HepG2 (cell line): ENCODE results near the gene GRAMD2A. TPM values are rescaled to one million over a fixed set of nuclear protein-coding genes. Genes with fewer than 3 reads are reported as not detected.

Source experiments
- ATAC-seq: fragments of 200-7000 bp; cut with Tn5 transposase; 3 replicates; pipeline ENCODE4 v1.9.1; 2020; ENCODE audit warnings: mild to moderate bottlenecking, moderate library complexity
- BruUV-seq: library from RNA; stranded (reverse); fragments of 400-500 nt; replicated peaks from 2 replicates; lab custom pipeline; 2021; lab: Mats Ljungman, UMichigan
- CTCF ChIA-PET: fragments of 300-600 bp; formaldehyde crosslinking; extraction: SDS; loops from one replicate; lab custom pipeline; 2021; ENCODE audit warnings: low total read pairs, inconsistent platforms, low intra/inter-chr PET ratio; lab: Yijun Ruan, JAX
- POLR2A ChIA-PET: fragments of 350-600 bp; sonication (Branson Sonifier 250); formaldehyde crosslinking; loops from one replicate; lab custom pipeline; 2020; ENCODE audit warnings: antibody characterized with exemption, inconsistent platforms; lab: Yijun Ruan, JAX
- DNase-seq: peaks from one replicate; pipeline ENCODE4 v3.0.0-alpha.2; 2015; ENCODE audit warnings: low spot score
- FAIRE-seq: peaks from 3 replicates; lab custom pipeline; 2011; peaks lifted over from hg19 to GRCh38; lab: Jason Lieb, UNC
- H2AFZ ChIP-seq: one replicate; pipeline ENCODE4 v1.6.1; 2011; ENCODE audit warnings: low read length, inconsistent platforms
- H3K27ac ChIP-seq: fragments of 300-600 bp; 3 replicates; pipeline ENCODE4 v1.8.0; 2011; ENCODE audit warnings: mixed run types, mild to moderate bottlenecking, mixed read lengths, low read length, inconsistent platforms; ENCODE audit not compliant: insufficient read depth; ENCODE audit errors: extremely low read length
- H3K27me3 ChIP-seq, 2 experiments: fragments of 200-600 bp in 1 of 2; 2 replicates in 1 of 2; 3 replicates in 1 of 2; pipeline versions ENCODE4 v1.6.0 to v1.8.0; 2011; ENCODE audit warnings: low read length in 2 of 2, mild to moderate bottlenecking in 2 of 2, moderate library complexity in 2 of 2, inconsistent platforms in 1 of 2; ENCODE audit not compliant: insufficient read depth in 2 of 2, control insufficient read depth in 1 of 2
- H3K36me3 ChIP-seq, 2 experiments: fragments of 200-600 bp in 1 of 2; replicated peaks in 1 of 2; 2 replicates in 1 of 2; 3 replicates in 1 of 2; pipeline versions ENCODE4 v1.5.1 to v1.8.0; 2011; ENCODE audit warnings: low read length in 2 of 2, inconsistent platforms in 1 of 2; ENCODE audit not compliant: insufficient read depth in 2 of 2, control insufficient read depth in 1 of 2
- H3K4me1 ChIP-seq: 2 replicates; pipeline ENCODE4 v1.5.1; 2012; ENCODE audit warnings: low read length, inconsistent platforms; ENCODE audit not compliant: insufficient read depth
- H3K4me2 ChIP-seq: 2 replicates; pipeline ENCODE4 v1.6.0; 2011; ENCODE audit warnings: low read depth, low read length, inconsistent platforms
- H3K4me3 ChIP-seq, 3 experiments: fragments of 200-600 bp in 1 of 3; sonication (generic), shearing (Covaris generic) in 1 of 3; replicated peaks in 1 of 3; 2 replicates each; pipeline ENCODE4 v1.5.1; 2011 to 2016; ENCODE audit warnings: low read length in 3 of 3, inconsistent platforms in 2 of 3, low read depth in 2 of 3, mild to moderate bottlenecking in 2 of 3, control low read depth in 1 of 3, mixed read lengths in 1 of 3; ENCODE audit not compliant: insufficient read depth in 1 of 3
- H3K79me2 ChIP-seq: one replicate; pipeline ENCODE4 v1.6.1; 2011; ENCODE audit warnings: low read length, inconsistent platforms; ENCODE audit not compliant: insufficient read depth
- H3K9ac ChIP-seq: 2 replicates; pipeline ENCODE4 v1.6.0; 2011; ENCODE audit warnings: mild to moderate bottlenecking, low read depth, low read length, inconsistent platforms; ENCODE audit not compliant: insufficient read depth
- H3K9me3 ChIP-seq: 2 replicates; pipeline ENCODE4 v1.5.1; 2012; ENCODE audit warnings: mild to moderate bottlenecking, low read length
- H4K20me1 ChIP-seq: 2 replicates; pipeline ENCODE4 v1.6.0; 2011; ENCODE audit warnings: inconsistent platforms, mild to moderate bottlenecking, low read length, moderate library complexity; ENCODE audit not compliant: insufficient read depth
- CCAR2 ChIP-seq: fragments of 200-400 bp; formaldehyde crosslinking; optimal IDR thresholded peaks from 2 replicates; pipeline ENCODE3; 2018; ENCODE audit warnings: low read depth, mild to moderate bottlenecking, low read length, moderate library complexity
- CHD4 ChIP-seq: fragments of 200-600 bp; sonication (generic); IDR thresholded peaks from 2 replicates; pipeline ENCODE4 v1.7.0; 2017; ENCODE audit warnings: mild to moderate bottlenecking, low read length, borderline replicate concordance
- EEA1 ChIP-seq: sonication (generic); formaldehyde crosslinking; IDR thresholded peaks from 2 replicates; pipeline ENCODE4 v1.5.1; 2020; ENCODE audit warnings: mild to moderate bottlenecking, missing genetic modification reagents, borderline replicate concordance
- HES4 ChIP-seq: sonication (generic); formaldehyde crosslinking; IDR thresholded peaks from 2 replicates; pipeline ENCODE4 v1.9.0; 2021; ENCODE audit warnings: mild to moderate bottlenecking, missing genetic modification reagents, borderline replicate concordance
- HOXA3 ChIP-seq: sonication (generic); formaldehyde crosslinking; IDR thresholded peaks from 2 replicates; pipeline ENCODE4 v1.5.0; 2020; ENCODE audit warnings: missing genetic modification reagents
- WGBS: methylation state at CpG from one replicate; pipeline ENCODE4 v1.1.6; 2017; ENCODE audit warnings: low lambda C conversion rate; 5-methylcytosine and 5-hydroxymethylcytosine counted together
- in situ Hi-C: cut with HindIII; loops from 2 replicates; pipeline ENCODE4 v1.10.0; 2017; ENCODE audit warnings: low pct_unique_long_range_greater_than_20kb; ENCODE audit not compliant: extremely low pct_ligation_motif_present
- intact Hi-C: fragments of 100-400 bp; cut with micrococcal nuclease; formaldehyde crosslinking; loops from one replicate; pipeline ENCODE4 v1.10.0; 2022; ENCODE audit not compliant: unreplicated experiment
- polyA plus RNA-seq, 8 experiments: library from polyadenylated mRNA; depleted of rRNA in 3 of 8; stranded (reverse) in 7 of 8; unstranded in 1 of 8; fragments of >200 nt; fragmentation: Illumina TruSeq in 4 of 8; extraction: Trizol in 4 of 8; gene quantifications; 2 replicates each; pipeline versions ENCODE4 v1.2.1 to v1.2.3, GENCODE V29; 2011 to 2016; ENCODE audit warnings: low read depth in 4 of 8, missing spikeins in 1 of 8, mixed read lengths in 1 of 8; ENCODE audit not compliant: insufficient read depth in 1 of 8
- total RNA-seq, 5 experiments: library from RNA; depleted of rRNA; stranded (reverse); fragments of >200 nt; fragmentation: Illumina TruSeq; extraction: Trizol; gene quantifications; 2 replicates each; pipeline ENCODE4 v1.2.3, GENCODE V29; 2016; ENCODE audit warnings: low read depth in 1 of 5
- TF ChIP-seq, protein P1 (sequence below): sonication (generic); formaldehyde crosslinking; IDR thresholded peaks from 2 replicates; pipeline ENCODE4 v1.4.0; 2020; ENCODE audit warnings: missing genetic modification reagents
- TF ChIP-seq, protein P2 (sequence below): sonication (generic); formaldehyde crosslinking; IDR thresholded peaks from 2 replicates; pipeline ENCODE4 v1.5.0; 2020; ENCODE audit warnings: mild to moderate bottlenecking, missing genetic modification reagents

Gene GRAMD2A
- total and polyA plus RNA-seq, 2 of the 13 experiments (the other 11 are each of a cell fraction or from before 2014, with no cell fraction given), result 0.04 TPM; not detected in 1

DNA sequence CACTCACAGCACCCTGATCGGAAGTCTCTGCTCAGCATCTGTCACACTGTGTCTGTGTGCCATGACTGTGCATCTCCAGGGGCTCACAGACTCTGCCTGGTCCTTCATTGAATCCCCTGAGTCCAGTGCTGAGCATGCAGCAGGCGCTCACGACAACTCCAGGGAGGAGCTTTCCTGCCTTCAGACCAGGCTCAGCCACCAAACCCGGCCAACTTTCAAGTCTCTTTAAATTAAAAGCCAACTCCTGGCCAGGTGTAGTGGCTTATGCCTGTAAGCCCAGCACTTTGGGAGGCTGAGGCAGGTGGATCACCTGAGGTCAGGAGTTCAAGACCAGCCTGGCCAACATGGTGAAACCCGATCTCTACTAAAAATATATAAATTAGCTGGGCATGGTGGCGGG is 24.2 kb downstream of the GRAMD2A start:
- H4K20me1 ChIP-seq, result no peaks in the 10 kb centered on the region
- BruUV-seq, result no TSS peak
- FAIRE-seq, result no peak
- no peak for ATAC-seq
- no peak overlapping the region for H3K4me2 ChIP-seq
- in situ Hi-C loops (no loop called here), intact Hi-C loops (no loop called here)
- H3K27ac ChIP-seq, result no peak overlapping the region
- WGBS, result 60% methylated on average over 3 of the region's 6 CpGs
- ChIA-PET POLR2A (no interaction called here), CTCF (no interaction called here)
- peaks cover 2 to 72% of the 10 kb centered on the region in 2 experiments; a peak in 4 of 5 replicates for H3K27me3 ChIP-seq
- TF ChIP-seq, protein P1, sequence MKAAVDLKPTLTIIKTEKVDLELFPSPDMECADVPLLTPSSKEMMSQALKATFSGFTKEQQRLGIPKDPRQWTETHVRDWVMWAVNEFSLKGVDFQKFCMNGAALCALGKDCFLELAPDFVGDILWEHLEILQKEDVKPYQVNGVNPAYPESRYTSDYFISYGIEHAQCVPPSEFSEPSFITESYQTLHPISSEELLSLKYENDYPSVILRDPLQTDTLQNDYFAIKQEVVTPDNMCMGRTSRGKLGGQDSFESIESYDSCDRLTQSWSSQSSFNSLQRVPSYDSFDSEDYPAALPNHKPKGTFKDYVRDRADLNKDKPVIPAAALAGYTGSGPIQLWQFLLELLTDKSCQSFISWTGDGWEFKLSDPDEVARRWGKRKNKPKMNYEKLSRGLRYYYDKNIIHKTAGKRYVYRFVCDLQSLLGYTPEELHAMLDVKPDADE (CRISPR knock-in tag), result no peak
- TF ChIP-seq CCAR2 (no peak), HES4 (CRISPR knock-in tag) (no peak), EEA1 (CRISPR knock-in tag) (no peak), CHD4 (no peak), HOXA3 (no peak)
- TF ChIP-seq, protein P2, sequence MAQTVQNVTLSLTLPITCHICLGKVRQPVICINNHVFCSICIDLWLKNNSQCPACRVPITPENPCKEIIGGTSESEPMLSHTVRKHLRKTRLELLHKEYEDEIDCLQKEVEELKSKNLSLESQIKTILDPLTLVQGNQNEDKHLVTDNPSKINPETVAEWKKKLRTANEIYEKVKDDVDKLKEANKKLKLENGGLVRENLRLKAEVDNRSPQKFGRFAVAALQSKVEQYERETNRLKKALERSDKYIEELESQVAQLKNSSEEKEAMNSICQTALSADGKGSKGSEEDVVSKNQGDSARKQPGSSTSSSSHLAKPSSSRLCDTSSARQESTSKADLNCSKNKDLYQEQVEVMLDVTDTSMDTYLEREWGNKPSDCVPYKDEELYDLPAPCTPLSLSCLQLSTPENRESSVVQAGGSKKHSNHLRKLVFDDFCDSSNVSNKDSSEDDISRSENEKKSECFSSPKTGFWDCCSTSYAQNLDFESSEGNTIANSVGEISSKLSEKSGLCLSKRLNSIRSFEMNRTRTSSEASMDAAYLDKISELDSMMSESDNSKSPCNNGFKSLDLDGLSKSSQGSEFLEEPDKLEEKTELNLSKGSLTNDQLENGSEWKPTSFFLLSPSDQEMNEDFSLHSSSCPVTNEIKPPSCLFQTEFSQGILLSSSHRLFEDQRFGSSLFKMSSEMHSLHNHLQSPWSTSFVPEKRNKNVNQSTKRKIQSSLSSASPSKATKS (CRISPR knock-in tag), result no peak
- no peaks in the 10 kb centered on the region for H3K36me3 ChIP-seq
- no peak overlapping the region for H2AFZ ChIP-seq
- no peaks in the 10 kb centered on the region for H3K9me3 ChIP-seq
- H3K4me1 ChIP-seq, result peaks cover 17% of the 10 kb centered on the region
- no peak overlapping the region for H3K9ac ChIP-seq
- H3K79me2 ChIP-seq, result no peaks in the 10 kb centered on the region
- DNase-seq, result no peak
- H3K4me3 ChIP-seq, result no peak overlapping the region
